AG04450 (cell line): ENCODE measurements around the gene SOCS6. TPM values are rescaled to one million over a fixed set of nuclear protein-coding genes. Genes with fewer than 3 reads are reported as not detected.

Source experiments
- CTCF ChIA-PET: fragments of 300-600, 350-600 bp; formaldehyde crosslinking; extraction: SDS; loops from one replicate; lab custom pipeline; 2022; ENCODE audit warnings: antibody characterized with exemption, inconsistent platforms; lab: Charles Lee
- POLR2A ChIA-PET: fragments of 350-600 bp; formaldehyde crosslinking; extraction: SDS; loops from one replicate; lab custom pipeline; 2021; ENCODE audit warnings: antibody characterized with exemption, inconsistent platforms; lab: Yijun Ruan, JAX
- DNase-seq: peaks from one replicate; pipeline ENCODE4 v3.0.0-alpha.2; 2011; ENCODE audit warnings: low read depth, low spot score
- H3K27ac ChIP-seq: one replicate; pipeline ENCODE4 v1.5.1; 2012; ENCODE audit warnings: low read depth, low read length, control low read depth
- H3K27me3 ChIP-seq: one replicate; pipeline ENCODE4 v1.6.0; 2012; ENCODE audit warnings: low read length; ENCODE audit not compliant: control insufficient read depth, insufficient read depth
- H3K4me3 ChIP-seq: 2 replicates; pipeline ENCODE4 v1.5.1; 2011; ENCODE audit warnings: mild to moderate bottlenecking, low read depth, low read length, control low read depth
- H3K9me3 ChIP-seq: 2 replicates; pipeline ENCODE4 v1.5.1; 2012; ENCODE audit warnings: low read length; ENCODE audit not compliant: control insufficient read depth, insufficient read depth
- CTCF ChIP-seq: IDR thresholded peaks from 2 replicates; pipeline ENCODE4 v1.5.1; 2011; ENCODE audit warnings: low read depth, low read length, control low read depth, inconsistent platforms
- polyA plus RNA-seq: library from polyadenylated mRNA; depleted of rRNA; stranded (reverse); fragments of >200 nt; gene quantifications from 2 replicates; pipeline ENCODE4 v1.2.3, GENCODE V29; 2011

SOCS6 gene
- polyA plus RNA-seq, 1 experiment = 26.7 TPM

- DNase-seq = no peak
- POLR2A ChIA-PET = no interaction called here
These were observed 38.1 kb upstream of the SOCS6 start for GRCh38 chr18:70250781-70251180.

GRCh38 chr18:70256184-70256583, 32.7 kb upstream of the SOCS6 start:
- POLR2A ChIA-PET = no interaction called here
- no peak overlapping the region for H3K27ac ChIP-seq
- CTCF ChIA-PET = no interaction called here
- no peak for DNase-seq
- no peak overlapping the region for H3K4me3 ChIP-seq
- no peaks in the 10 kb centered on the region for H3K27me3 ChIP-seq
- TF ChIP-seq CTCF = no peak
- no peaks in the 10 kb centered on the region for H3K9me3 ChIP-seq

More at GRCh38 chr18:70250781-70251180, 38.1 kb upstream of the SOCS6 start:
- peaks cover 4% of the 10 kb centered on the region; the same call in 1 of the 2 replicates for H3K9me3 ChIP-seq
- H3K4me3 ChIP-seq = no peak overlapping the region
- CTCF ChIA-PET = no interaction called here
- no peaks in the 10 kb centered on the region for H3K27me3 ChIP-seq
- no peak for TF ChIP-seq CTCF
- H3K27ac ChIP-seq = no peak overlapping the region

- ChIA-PET CTCF (no interaction called here), POLR2A (no interaction called here)
- Histone ChIP-seq H3K27me3 (no peaks in the 10 kb centered on the region), H3K9me3 (no peaks in the 10 kb centered on the region), H3K27ac (no peak overlapping the region), H3K4me3 (no peak overlapping the region)
- no peak for TF ChIP-seq CTCF
- DNase-seq = no peak
These were observed 31.9 kb upstream of the SOCS6 start for GRCh38 chr18:70256994-70257393.

- Histone ChIP-seq H3K9me3 (no peaks in the 10 kb centered on the region), H3K27ac (no peak overlapping the region), H3K4me3 (no peak overlapping the region), H3K27me3 (no peaks in the 10 kb centered on the region)
- DNase-seq = no peak
- ChIA-PET POLR2A (no interaction called here), CTCF (no interaction called here)
- no peak for TF ChIP-seq CTCF
These were observed 30.6 kb upstream of the SOCS6 start for GRCh38 chr18:70258243-70258642.

- POLR2A ChIA-PET = no interaction called here
- DNase-seq = no peak
- no peaks in the 10 kb centered on the region for H3K9me3 ChIP-seq
- CTCF ChIA-PET = interaction anchor here (1.3 kb wide), 1 partner anchor 15 kb away, joined by 4 read pairs; no protein-coding TSS in a partner anchor
- no peak overlapping the region for H3K4me3 ChIP-seq
- no peak overlapping the region for H3K27ac ChIP-seq
- no peaks in the 10 kb centered on the region for H3K27me3 ChIP-seq
- no peak for TF ChIP-seq CTCF
These were observed 28.2 kb upstream of the SOCS6 start for GRCh38 chr18:70260683-70261082.
